Hepatocyte (in vitro differentiated cells): ENCODE results near the gene TREH.
"Not testable (repeated sequence)": the region's sequence is repeated elsewhere in the genome, so short reads cannot be mapped to it uniquely, and the experiment has no call there.

ENCODE experiments used
- CTCF ChIP-seq: fragments of 200-600 bp; sonication (generic); IDR thresholded peaks from 2 replicates; pipeline ENCODE4 v1.5.1; 2016; ENCODE audit warnings: antibody characterized with exemption, mild to moderate bottlenecking; ENCODE audit not compliant: poor library complexity
- EZH2 ChIP-seq: fragments of 200-600 bp; sonication (generic); IDR thresholded peaks from 2 replicates; pipeline ENCODE4 v1.6.1; 2016; ENCODE audit warnings: antibody characterized with exemption, mild to moderate bottlenecking, borderline replicate concordance
- EZH2phosphoT487 ChIP-seq: fragments of 200-600 bp; sonication (generic); IDR thresholded peaks from one replicate; pipeline ENCODE4 v1.6.1; 2018; ENCODE audit warnings: antibody characterized with exemption, mild to moderate bottlenecking, low read depth, moderate library complexity; ENCODE audit not compliant: unreplicated experiment, severe bottlenecking

- TF ChIP-seq EZH2phosphoT487, CTCF, EZH2: not testable (repeated sequence)
These were observed 47.7 kb upstream of the TREH start for GRCh38 chr11:118727001-118727720.
